Measurements from ENCODE around the gene BMPR1B.

DNA sequence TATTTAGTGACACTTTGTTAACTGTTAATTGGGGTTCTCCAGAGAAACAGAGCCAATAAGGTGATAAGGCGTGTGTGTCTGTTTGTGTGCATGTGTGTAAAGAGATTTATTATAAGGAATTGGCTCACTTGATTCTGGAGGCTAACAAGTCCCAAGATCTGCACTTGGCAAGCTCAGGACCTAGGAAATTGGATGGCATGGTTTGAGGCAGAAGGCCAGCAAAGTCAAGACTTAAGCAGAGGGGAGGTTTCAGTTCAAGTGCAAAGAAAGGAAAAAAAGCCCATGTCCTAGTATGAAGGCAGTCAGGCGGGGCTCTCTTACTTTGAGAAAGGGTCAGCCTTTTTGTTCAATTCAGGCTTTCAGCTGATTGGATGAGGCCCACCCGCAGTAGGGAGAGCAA is 314.1 kb downstream of the BMPR1B start:
- TF ChIP-seq CTCF (IDR thresholded peaks at IDR 0.05), result no peak
- TF ChIP-seq EZH2 (IDR thresholded peaks at IDR 0.05; ENCODE audit: borderline replicate concordance, insufficient read depth, low read depth, low read length, poor library complexity, severe bottlenecking), result no peak
